Left colon (tissue), 2 donors: Measurements from ENCODE around the gene CACNA1E. TPM values are rescaled to one million over a fixed set of nuclear protein-coding genes. Genes with fewer than 3 reads are reported as not detected.

Source experiments
- ATAC-seq: fragments of 200-7000 bp; cut with Tn5 transposase; one replicate; pipeline ENCODE4 v1.9.1; 2020; ENCODE audit warnings: mild to moderate bottlenecking, moderate library complexity
- DNase-seq, 2 donors: peaks; one replicate each; pipeline ENCODE4 v3.0.0-alpha.2; 2020
- intact Hi-C, 2 donors: fragments of 100-400 bp; cut with DNase I in 1 of 2; cut with micrococcal nuclease in 1 of 2; formaldehyde crosslinking; loops; one replicate each; pipeline versions ENCODE4 v1.11.2 to v1.14.0; 2022; cut with DNase I, micrococcal nuclease
- total RNA-seq, 2 donors: library from RNA; stranded (reverse); fragmentation: NEBNext Ultra II Directional; extraction: Animal tissue kit (Norgen Biotek cat#: 25700); gene quantifications; one replicate each; pipeline ENCODE4 v1.2.1, GENCODE V29; 2021
- donor health status: DM: no; HTN: no; CAD: no.
- donor health status: DM: yes; HTN: yes; CAD: no.

CACNA1E gene
- total RNA-seq, 2 donors from 2014 or later = 0.18 to 0.25 TPM

- intact Hi-C loops = no loop called here
- ATAC-seq (peak; percentile 6), DNase-seq (no peak)
Observed at GRCh38 chr1:181482001-181482430, 1.3 kb upstream of the CACNA1E start.

DNA sequence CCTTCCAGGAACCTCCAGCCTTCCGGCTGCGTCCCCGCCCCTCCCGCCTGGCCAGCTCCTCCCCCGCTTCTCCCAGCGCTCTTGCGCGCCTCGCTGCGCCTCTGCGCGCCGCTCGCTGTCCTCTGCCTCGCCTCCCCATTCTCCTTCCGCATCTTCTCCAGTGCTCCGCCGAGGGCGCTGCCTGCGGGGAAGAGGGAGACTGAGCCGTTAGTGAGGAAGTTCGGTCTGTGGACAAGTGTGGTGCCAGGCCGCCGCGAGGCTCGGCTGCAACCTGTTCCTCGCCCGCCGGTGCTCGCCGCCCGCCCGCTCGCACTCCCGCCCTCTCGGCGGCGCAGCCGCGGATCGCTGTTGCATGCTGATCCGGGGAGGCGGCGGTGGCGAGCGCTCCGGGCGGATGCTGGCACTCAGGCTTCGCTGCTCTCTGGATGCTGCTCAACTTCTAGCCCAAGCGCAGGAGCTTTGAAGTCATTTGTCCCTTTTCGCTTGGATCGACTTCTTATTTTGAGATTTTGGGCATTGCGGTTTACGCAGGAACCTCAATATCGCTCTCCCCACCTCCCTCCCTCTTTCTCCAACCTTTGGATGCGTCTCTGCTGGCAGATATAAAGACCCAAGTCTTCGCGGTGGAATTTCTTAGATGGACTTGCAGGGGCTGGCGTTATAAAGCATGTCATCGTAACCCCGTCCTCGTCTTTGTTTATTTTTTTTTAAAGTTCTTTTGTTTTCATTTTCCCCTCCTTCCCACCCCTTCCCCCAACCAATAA lies 614 bp upstream of the CACNA1E start:
- DNase-seq (peak in 1 of 2 donors; percentile 48), ATAC-seq (peak; percentile 89)
- intact Hi-C loops = no loop called here

GRCh38 chr1:181484821-181485220 lies 1.5 kb downstream of the CACNA1E start:
- DNase-seq = no peak
- intact Hi-C loops = no loop called here
- ATAC-seq = no peak

GRCh38 chr1:181485287-181486097 lies 2.2 kb downstream of the CACNA1E start:
- intact Hi-C loops = no loop called here
- ATAC-seq = peak; percentile 27
- peak in 1 of 2 donors; percentile 13 for DNase-seq

GRCh38 chr1:181486098-181486420 lies 2.7 kb downstream of the CACNA1E start:
- DNase-seq (no peak), ATAC-seq (no peak)
- intact Hi-C loops = no loop called here

GRCh38 chr1:181488866-181489265 lies 5.5 kb downstream of the CACNA1E start:
- DNase-seq (no peak), ATAC-seq (no peak)

GRCh38 chr1:181490276-181490675 lies 7.0 kb downstream of the CACNA1E start:
- no peak for DNase-seq
- intact Hi-C loops = no loop called here
- ATAC-seq = no peak

More at GRCh38 chr1:181488866-181489265, 5.5 kb downstream of the CACNA1E start:
- intact Hi-C loops = no loop called here

DNA sequence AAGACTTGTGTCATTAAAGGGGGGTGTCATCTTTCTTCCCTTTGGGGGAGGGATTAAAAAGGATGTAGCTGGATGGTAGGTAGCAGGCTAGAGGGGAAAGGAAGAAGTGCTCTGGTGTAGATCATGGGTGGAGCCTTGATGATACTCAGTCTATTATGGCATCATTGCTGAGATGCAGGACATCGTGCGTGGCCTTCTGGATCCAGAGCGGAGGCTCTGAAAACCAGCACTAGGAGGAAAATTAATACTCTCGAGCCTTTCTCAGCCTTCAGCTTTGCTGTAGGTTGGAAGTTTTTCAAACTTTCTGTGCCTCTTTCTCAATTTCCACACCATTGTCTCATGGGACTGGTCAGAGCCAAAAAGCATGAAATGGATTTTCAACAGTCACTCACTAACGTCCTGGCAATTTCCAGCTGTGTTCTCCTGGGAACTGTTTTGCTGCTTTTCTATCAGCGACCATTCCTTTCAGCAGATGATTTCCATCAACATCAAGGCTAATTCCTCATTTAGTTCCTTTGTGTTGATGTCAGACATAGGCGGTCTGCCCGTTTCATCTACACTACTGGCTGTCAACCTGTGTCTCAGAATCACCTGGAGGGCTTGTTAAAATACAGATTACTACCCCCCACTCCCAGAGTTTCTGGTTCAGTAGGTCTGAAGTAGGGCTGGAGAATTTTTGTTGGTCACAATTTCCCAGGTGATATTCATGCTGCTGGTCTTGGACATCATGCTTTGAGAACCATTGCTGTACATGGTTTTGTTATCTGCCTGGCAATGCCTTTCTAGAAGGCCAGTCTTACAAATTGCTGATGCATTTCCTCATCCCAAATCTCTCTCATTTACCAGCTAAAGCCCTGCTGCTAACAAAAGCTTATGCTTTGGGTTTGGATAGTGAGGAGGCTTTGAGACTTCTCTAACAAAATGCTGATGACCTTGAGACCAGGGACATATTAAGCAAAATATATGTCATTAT lies 7.7 kb downstream of the CACNA1E start:
- ATAC-seq (no peak), DNase-seq (no peak)
- intact Hi-C loops = no loop called here

GRCh38 chr1:181493166-181493565 lies 9.8 kb downstream of the CACNA1E start:
- intact Hi-C loops = no loop called here
- ATAC-seq (no peak), DNase-seq (no peak)

GRCh38 chr1:181493885-181494284 lies 10.6 kb downstream of the CACNA1E start:
- intact Hi-C loops = no loop called here
- ATAC-seq = no peak
- DNase-seq = no peak

GRCh38 chr1:181496759-181497158 lies 13.4 kb downstream of the CACNA1E start:
- intact Hi-C loops = no loop called here
- no peak for DNase-seq
- no peak for ATAC-seq

DNA sequence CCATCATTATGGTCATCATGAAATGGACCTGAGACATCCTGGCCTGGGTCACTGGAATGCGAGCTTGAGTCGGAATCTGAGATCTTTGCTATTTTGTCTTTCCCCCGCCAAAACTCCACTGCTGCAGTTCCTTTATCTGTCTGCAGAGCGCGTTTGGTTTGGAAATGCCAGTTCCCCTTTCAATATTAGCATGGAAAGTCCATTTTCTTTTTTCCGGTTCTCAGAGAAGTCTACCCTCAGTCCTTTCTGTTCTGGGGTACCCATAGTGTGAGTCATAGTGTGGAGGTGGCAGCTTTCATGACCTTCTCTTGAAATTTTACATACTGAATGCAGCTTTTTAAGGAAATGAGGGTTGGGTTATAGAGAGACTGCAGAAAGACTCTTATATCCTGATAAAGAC lies 14.6 kb downstream of the CACNA1E start:
- intact Hi-C loops = no loop called here
- ATAC-seq = no peak
- no peak for DNase-seq

- no peak for ATAC-seq
- DNase-seq = no peak
- intact Hi-C loops = no loop called here
Observed at GRCh38 chr1:181499825-181500224, 16.5 kb downstream of the CACNA1E start.

GRCh38 chr1:181500636-181501035 lies 17.3 kb downstream of the CACNA1E start:
- DNase-seq (no peak), ATAC-seq (no peak)
- intact Hi-C loops = no loop called here

DNA sequence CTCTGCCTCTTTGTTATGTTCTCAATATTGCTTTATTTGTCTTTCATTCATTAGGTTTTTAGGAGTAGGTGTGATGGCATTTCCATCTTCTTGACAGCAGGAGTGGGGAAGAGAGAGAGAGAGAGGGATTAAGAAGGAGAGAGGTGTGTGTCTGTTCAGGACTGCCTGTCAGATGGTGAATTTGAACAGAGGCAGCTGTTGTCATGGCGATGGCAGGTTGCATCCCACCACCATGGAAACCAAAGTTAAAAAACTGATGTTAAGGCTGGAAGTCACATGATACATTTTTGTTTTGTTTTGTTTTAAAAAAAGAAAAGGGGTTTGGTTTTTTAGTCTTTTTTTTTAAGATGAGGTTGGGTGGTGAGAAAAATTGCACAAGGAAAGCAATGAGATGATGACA lies 18.3 kb downstream of the CACNA1E start:
- no peak for ATAC-seq
- DNase-seq = no peak
- intact Hi-C loops = no loop called here

DNA sequence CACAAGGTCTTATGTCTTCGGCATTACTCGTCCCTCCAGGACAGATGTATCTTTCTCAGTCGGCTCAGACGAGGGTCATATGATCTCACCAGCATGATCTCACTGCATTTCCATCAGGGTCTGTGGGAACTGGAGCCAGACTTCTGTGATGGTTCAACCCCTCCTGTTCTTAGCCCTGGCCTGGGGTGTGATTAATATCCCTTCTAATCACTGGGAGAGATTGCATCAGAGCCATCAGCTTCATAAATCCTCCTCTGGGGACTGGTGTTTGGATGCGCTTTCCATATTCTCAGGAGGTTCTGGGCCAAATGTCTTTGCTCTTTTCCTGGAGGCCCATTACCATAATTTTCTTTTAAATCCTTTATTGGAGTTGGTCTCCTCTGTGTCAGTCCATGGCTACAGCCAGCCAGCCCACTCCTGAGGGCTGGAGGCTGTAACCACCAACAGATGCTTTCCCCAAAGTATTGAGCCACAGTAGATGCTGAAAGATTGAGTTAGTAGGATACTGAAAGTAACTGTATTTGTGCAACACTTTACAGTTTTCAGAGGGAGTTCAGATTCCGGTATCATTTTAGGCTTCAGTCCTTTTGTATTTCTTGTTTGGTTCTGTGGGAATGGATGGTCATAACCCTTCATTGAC lies 20.0 kb downstream of the CACNA1E start:
- DNase-seq (peak in 1 of 2 donors; percentile 31), ATAC-seq (no peak)
- intact Hi-C loops = no loop called here

DNA sequence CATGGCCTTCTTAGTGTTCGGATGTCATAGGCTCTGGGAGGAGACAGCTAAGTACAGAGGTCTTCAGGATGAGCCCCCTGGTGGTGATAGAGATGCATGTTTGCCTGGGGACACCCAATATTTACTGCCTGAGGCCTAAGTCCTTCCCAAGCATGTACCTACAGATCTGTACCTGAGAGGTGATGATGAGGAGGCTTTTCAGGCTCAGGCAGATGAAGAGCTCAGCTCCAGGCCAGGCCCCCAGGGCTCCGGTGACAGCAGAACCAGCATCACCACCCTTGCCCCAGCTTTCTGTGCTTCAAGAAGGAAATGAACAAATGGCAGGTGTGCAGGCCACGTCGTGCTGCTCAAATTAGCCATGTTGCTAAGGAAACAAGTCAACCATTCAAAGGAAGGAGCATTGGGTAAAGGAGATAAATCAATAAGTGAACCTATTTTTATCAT lies 21.1 kb downstream of the CACNA1E start:
- intact Hi-C loops = no loop called here
- ATAC-seq (no peak), DNase-seq (no peak)

- DNase-seq (no peak), ATAC-seq (no peak)
- intact Hi-C loops = no loop called here
Observed at GRCh38 chr1:181506563-181507353, 23.4 kb downstream of the CACNA1E start.
